GM23338 (cell line): ENCODE measurements around the gene PCP4L1. TPM values are rescaled to one million over a fixed set of nuclear protein-coding genes. Genes with fewer than 3 reads are reported as not detected.
A peak's percentile ranks its signal among the peaks of the same experiment; 100 is the strongest.

ENCODE experiments used
- ATAC-seq: fragments of 200-7000 bp; cut with Tn5 transposase; 3 replicates; pipeline ENCODE4 v1.9.1; 2020
- DNase-seq: peaks from one replicate; pipeline ENCODE4 v3.0.0-alpha.2; 2015; ENCODE audit warnings: low spot score
- H2AFZ ChIP-seq: fragments of 200-600 bp; sonication (generic); 2 replicates; pipeline ENCODE4 v1.8.0; 2016; ENCODE audit warnings: antibody characterized with exemption, mild to moderate bottlenecking, moderate library complexity
- H3F3A ChIP-seq: fragments of 200-600 bp; sonication (generic); replicated peaks from 2 replicates; pipeline ENCODE4 v1.8.0; 2017; ENCODE audit warnings: antibody characterized with exemption, mixed run types, low read depth
- H3K27ac ChIP-seq: fragments of 200-600 bp; sonication (generic); 2 replicates; pipeline ENCODE4 v1.6.1; 2016; ENCODE audit warnings: low read depth
- H3K27me3 ChIP-seq: fragments of 200-600 bp; sonication (generic); 2 replicates; pipeline ENCODE4 v1.8.0; 2016; ENCODE audit warnings: mild to moderate bottlenecking, mixed run types, moderate library complexity; ENCODE audit not compliant: insufficient read depth
- H3K36me3 ChIP-seq: fragments of 200-600 bp; sonication (generic); 2 replicates; pipeline ENCODE4 v1.8.0; 2016; ENCODE audit warnings: mild to moderate bottlenecking; ENCODE audit not compliant: insufficient read depth
- H3K4me1 ChIP-seq: fragments of 200-600 bp; sonication (generic); 2 replicates; pipeline ENCODE4 v1.8.0; 2016; ENCODE audit warnings: mild to moderate bottlenecking, moderate library complexity; ENCODE audit not compliant: insufficient read depth
- H3K4me2 ChIP-seq: fragments of 200-600 bp; sonication (generic); 2 replicates; pipeline ENCODE4 v1.7.1; 2017; ENCODE audit warnings: mixed run types
- H3K4me3 ChIP-seq: fragments of 200-600 bp; sonication (generic); 2 replicates; pipeline ENCODE4 v1.6.1; 2016; ENCODE audit warnings: mixed run types
- H3K79me2 ChIP-seq: fragments of 200-600 bp; sonication (generic); replicated peaks from 2 replicates; pipeline ENCODE4 v1.8.0; 2017; ENCODE audit warnings: mild to moderate bottlenecking; ENCODE audit not compliant: insufficient read depth
- H3K9me2 ChIP-seq: fragments of 200-600 bp; sonication (generic); 2 replicates; pipeline ENCODE4 v1.8.0; 2017; ENCODE audit not compliant: insufficient read depth
- H4K20me1 ChIP-seq: fragments of 200-600 bp; sonication (generic); replicated peaks from 2 replicates; pipeline ENCODE4 v1.8.0; 2017; ENCODE audit warnings: mild to moderate bottlenecking; ENCODE audit not compliant: insufficient read depth
- H3K27ac Mint-ChIP-seq: 2 replicates; pipeline ENCODE4 v1.8.0; 2020; ENCODE audit warnings: inconsistent platforms, mild to moderate bottlenecking, moderate library complexity, mixed read lengths
- H3K27me3 Mint-ChIP-seq: 3 replicates; pipeline ENCODE4 v1.8.0; 2022; ENCODE audit warnings: low read depth, mild to moderate bottlenecking, moderate library complexity, mixed read lengths, inconsistent platforms; ENCODE audit not compliant: insufficient read depth, poor library complexity
- H3K36me3 Mint-ChIP-seq: 3 replicates; pipeline ENCODE4 v1.8.0; 2021; ENCODE audit warnings: low read depth, mild to moderate bottlenecking, inconsistent platforms, moderate library complexity, mixed read lengths
- H3K4me1 Mint-ChIP-seq: 3 replicates; pipeline ENCODE4 v1.8.0; 2020; ENCODE audit warnings: mild to moderate bottlenecking, inconsistent platforms, mixed read lengths
- H3K4me3 Mint-ChIP-seq: 3 replicates; pipeline ENCODE4 v1.8.0; 2021; ENCODE audit warnings: moderate library complexity, mild to moderate bottlenecking, inconsistent platforms, mixed read lengths
- H3K9me3 Mint-ChIP-seq: 3 replicates; pipeline ENCODE4 v1.8.0; 2020; ENCODE audit warnings: moderate library complexity, mild to moderate bottlenecking, inconsistent platforms, mixed read lengths
- CREB1 ChIP-seq: fragments of 250-450 bp; sonication (Bioruptor Pico); IDR thresholded peaks from 2 replicates; pipeline ENCODE4 v1.5.0; 2020; ENCODE audit warnings: low read depth, mild to moderate bottlenecking, moderate library complexity
- CTCF ChIP-seq, 2 experiments: fragments of 200-600 bp in 1 of 2; sonication (generic) in 1 of 2; conservative IDR thresholded peaks; 2 replicates each; pipeline versions ENCODE4 v1.5.1 to v1.6.1; 2016 to 2017; ENCODE audit warnings: antibody characterized with exemption in 2 of 2, low read depth in 2 of 2, mild to moderate bottlenecking in 2 of 2, moderate library complexity in 1 of 2
- EZH2 ChIP-seq: fragments of 200-600 bp; sonication (generic); IDR thresholded peaks from one replicate; pipeline ENCODE4 v1.8.0; 2017; ENCODE audit warnings: antibody characterized with exemption, mild to moderate bottlenecking, low read depth; ENCODE audit not compliant: unreplicated experiment
- JUNB ChIP-seq: IDR thresholded peaks from one replicate; pipeline ENCODE4 v1.6.1; 2016; ENCODE audit warnings: antibody characterized with exemption; ENCODE audit not compliant: unreplicated experiment
- NANOG ChIP-seq: IDR thresholded peaks from 2 replicates; pipeline ENCODE4 v1.6.1; 2016; ENCODE audit warnings: antibody characterized with exemption, borderline replicate concordance
- POLR2AphosphoS5 ChIP-seq: IDR thresholded peaks from 2 replicates; pipeline ENCODE4 v1.6.1; 2016; ENCODE audit warnings: antibody characterized with exemption, low read depth
- REST ChIP-seq: IDR thresholded peaks from one replicate; pipeline ENCODE4 v1.6.1; 2018; ENCODE audit warnings: antibody characterized with exemption; ENCODE audit not compliant: unreplicated experiment
- ZNF114 ChIP-seq: fragments of 250-450 bp; sonication (Bioruptor Pico); IDR thresholded peaks from 2 replicates; pipeline ENCODE4 v1.5.0; 2020; ENCODE audit warnings: mild to moderate bottlenecking, moderate library complexity
- ZNF331 ChIP-seq: fragments of 250-450 bp; sonication (Bioruptor Pico); IDR thresholded peaks from 2 replicates; pipeline ENCODE4 v1.5.0; 2020; ENCODE audit warnings: low read depth, mild to moderate bottlenecking, moderate library complexity
- ZNF462 ChIP-seq: fragments of 250-450 bp; sonication (Bioruptor Pico); IDR thresholded peaks from 2 replicates; pipeline ENCODE4 v1.5.0; 2020; ENCODE audit warnings: mild to moderate bottlenecking, moderate library complexity
- polyA plus RNA-seq: library from polyadenylated mRNA; unstranded; fragments of >200 nt; fragmentation: Nextera tagmentation; extraction: Ambion mirVana; gene quantifications from 2 replicates; pipeline ENCODE4 v1.2.1, GENCODE V29; 2016
- total RNA-seq: library from RNA; depleted of rRNA; stranded (reverse); fragments of >200 nt; shearing (Covaris generic); gene quantifications from 2 replicates; pipeline ENCODE4 v1.2.3, GENCODE V29; 2014

Gene PCP4L1
- total and polyA plus RNA-seq, 2 experiments from 2014 or later: 1.4 to 1.7 TPM

GRCh38 chr1:161298116-161298515, 39.6 kb downstream of the PCP4L1 start:
- no peak overlapping the region for H3K4me3 ChIP-seq
- peaks cover 3% of the 10 kb centered on the region; the same call in 1 of the 2 replicates for H3K79me2 ChIP-seq
- Mint-ChIP-seq H3K4me3 (no peak overlapping the region), H3K27ac (no peak overlapping the region), H3K9me3 (no peaks in the 10 kb centered on the region), H3K4me1 (peaks cover 10% of the 10 kb centered on the region), H3K27me3 (peaks cover 2% of the 10 kb centered on the region), H3K36me3 (no peaks in the 10 kb centered on the region)
- no peaks in the 10 kb centered on the region for H3K27me3 ChIP-seq
- no peak overlapping the region for H3K27ac ChIP-seq
- TF ChIP-seq CTCF (conservative IDR thresholded peaks at IDR 0.05; ENCODE audit: low read depth in 2 of 2) (no peak), POLR2AphosphoS5 (no peak), EZH2 (no peak), REST (no peak), ZNF114 (CRISPR knock-in tag) (no peak), JUNB (no peak), ZNF331 (CRISPR knock-in tag) (no peak)
- no peaks in the 10 kb centered on the region for H3K9me2 ChIP-seq
- no peaks in the 10 kb centered on the region for H3K36me3 ChIP-seq
- no peaks in the 10 kb centered on the region for H4K20me1 ChIP-seq
- peaks cover 26% of the 10 kb centered on the region for H3K4me1 ChIP-seq
- DNase-seq: no peak
- no peaks in the 10 kb centered on the region; the same call in 1 of the 2 replicates for H3F3A ChIP-seq
- no peak overlapping the region for H2AFZ ChIP-seq
- H3K4me2 ChIP-seq: no peak overlapping the region
- no peak for ATAC-seq

GRCh38 chr1:161299347-161299746, 40.8 kb downstream of the PCP4L1 start:
- H3K4me1 ChIP-seq: peaks cover 37% of the 10 kb centered on the region
- H3F3A ChIP-seq: no peaks in the 10 kb centered on the region; the same call in 1 of the 2 replicates
- no peaks in the 10 kb centered on the region for H3K9me2 ChIP-seq
- H3K4me2 ChIP-seq: 0 out of 2 replicates have a peak overlapping the region, but pooled peaks have one; percentile 41
- H3K36me3 Mint-ChIP-seq: no peaks in the 10 kb centered on the region
- no peaks in the 10 kb centered on the region for H4K20me1 ChIP-seq
- H3K27me3 Mint-ChIP-seq: peaks cover under 1% of the 10 kb centered on the region
- H2AFZ ChIP-seq: no peak overlapping the region
- H3K79me2 ChIP-seq: peaks cover 14% of the 10 kb centered on the region
- H3K4me3 ChIP-seq: no peak overlapping the region
- no peak overlapping the region for H3K27ac Mint-ChIP-seq
- ATAC-seq (peak; percentile 89), DNase-seq (no peak)
- no peaks in the 10 kb centered on the region for H3K9me3 Mint-ChIP-seq
- H3K27ac ChIP-seq: no peak overlapping the region
- no peak overlapping the region for H3K4me3 Mint-ChIP-seq
- H3K36me3 ChIP-seq: no peaks in the 10 kb centered on the region
- H3K4me1 Mint-ChIP-seq: peaks cover 20% of the 10 kb centered on the region
- no peaks in the 10 kb centered on the region for H3K27me3 ChIP-seq
- TF ChIP-seq CREB1 (CRISPR knock-in tag) (no peak), ZNF114 (CRISPR knock-in tag) (no peak), POLR2AphosphoS5 (no peak), NANOG (no peak), ZNF462 (CRISPR knock-in tag) (no peak), ZNF331 (CRISPR knock-in tag) (no peak), EZH2 (no peak), JUNB (no peak)
